ENCODE data around the gene WWC1.

WWC1 gene

GRCh38 chr5:168364151-168364661 lies 72.8 kb downstream of the WWC1 start:
- DNase-seq (ENCODE audit: low read depth in 2 of 2), result no peak

- DNase-seq (ENCODE audit: low read depth in 2 of 2), result no peak
Observed at GRCh38 chr5:168364750-168365550, 73.5 kb downstream of the WWC1 start.

GRCh38 chr5:168365581-168366081 lies 74.2 kb downstream of the WWC1 start:
- DNase-seq (ENCODE audit: low read depth in 2 of 2), result no peak

DNA sequence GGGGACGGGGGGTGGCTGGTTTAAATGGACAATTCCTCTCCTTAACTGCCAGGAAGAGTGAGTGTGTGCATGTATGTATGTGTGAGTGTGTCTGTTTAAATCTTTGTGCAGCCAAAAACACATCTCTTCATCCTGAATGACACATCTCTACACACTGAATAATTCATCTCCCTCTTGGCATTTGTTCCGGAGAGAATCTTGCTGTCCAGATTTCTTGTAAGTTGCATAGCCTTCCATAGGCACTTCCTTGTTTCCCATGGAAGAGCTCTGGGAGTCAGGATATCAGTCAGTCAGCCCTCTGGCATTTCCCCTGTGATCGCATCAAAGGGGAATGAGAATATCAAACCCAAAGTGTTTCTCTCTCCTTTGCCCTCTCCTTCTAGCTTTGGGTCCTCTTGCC lies 74.7 kb downstream of the WWC1 start:
- no peak for DNase-seq (ENCODE audit: low read depth in 2 of 2)

DNA sequence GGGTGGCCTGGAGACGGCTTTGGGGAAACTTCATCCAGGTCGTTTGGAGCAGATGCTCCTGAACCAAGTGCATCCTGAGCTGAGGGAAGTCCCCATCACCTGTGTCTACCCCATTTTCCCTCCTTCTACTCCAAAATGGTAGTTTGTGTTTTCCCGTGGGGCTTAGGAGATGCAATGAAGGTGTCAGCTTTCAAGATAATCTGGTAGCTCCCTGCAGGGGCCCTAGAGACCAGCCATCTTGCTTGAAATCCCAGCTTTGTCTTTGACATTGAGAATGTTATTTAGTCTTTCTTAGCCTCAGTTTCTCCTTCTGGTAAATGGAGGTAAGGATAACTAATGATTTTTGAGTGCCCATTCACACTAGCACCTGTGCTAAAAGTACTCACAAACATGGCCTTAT lies 77.4 kb downstream of the WWC1 start:
- no peak for DNase-seq (ENCODE audit: low read depth in 2 of 2)

DNA sequence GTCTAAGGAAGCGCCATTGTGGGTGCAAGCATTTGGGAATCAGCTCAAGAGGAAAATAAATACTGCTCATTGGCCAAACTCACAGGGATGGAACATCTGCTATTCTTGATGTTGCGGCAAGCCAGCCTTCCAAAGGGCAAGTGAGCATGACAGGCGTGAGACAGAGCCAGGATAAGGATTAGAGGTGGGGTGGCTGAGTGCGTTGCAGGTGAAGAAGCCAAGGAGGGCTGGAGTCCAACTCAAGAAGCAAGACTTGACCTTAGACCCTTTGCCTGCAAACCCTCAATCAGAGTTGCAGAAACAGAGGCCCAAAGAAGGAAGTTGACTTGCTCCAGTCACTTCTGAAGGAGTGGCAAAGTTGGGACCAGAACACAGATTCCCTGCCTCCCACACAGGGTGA lies 79.4 kb downstream of the WWC1 start:
- no peak for DNase-seq (ENCODE audit: low read depth in 2 of 2)

- DNase-seq (ENCODE audit: low read depth in 2 of 2), result no peak
Observed at GRCh38 chr5:168372356-168372946, 81.0 kb downstream of the WWC1 start.

DNA sequence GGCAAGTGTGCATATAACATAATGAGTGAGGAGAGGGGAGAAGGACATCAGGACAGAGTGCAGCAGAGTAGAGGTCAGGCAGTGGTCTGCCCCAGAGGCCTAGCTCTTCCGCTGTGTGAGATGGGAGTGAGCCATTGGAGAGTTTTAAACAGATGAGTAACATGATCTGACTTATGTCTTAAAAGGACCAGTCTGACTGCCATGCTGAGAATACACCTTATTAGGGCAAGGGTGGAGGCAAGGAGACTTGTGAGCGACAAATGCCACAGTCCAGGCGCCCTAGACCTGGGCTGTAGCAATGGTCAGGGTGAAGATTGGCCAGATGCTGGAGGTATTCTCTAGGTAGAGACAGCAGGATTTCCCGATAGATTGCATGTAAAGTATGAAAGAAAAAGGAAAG lies 83.1 kb downstream of the WWC1 start:
- DNase-seq (ENCODE audit: low read depth in 2 of 2), result no peak

DNA sequence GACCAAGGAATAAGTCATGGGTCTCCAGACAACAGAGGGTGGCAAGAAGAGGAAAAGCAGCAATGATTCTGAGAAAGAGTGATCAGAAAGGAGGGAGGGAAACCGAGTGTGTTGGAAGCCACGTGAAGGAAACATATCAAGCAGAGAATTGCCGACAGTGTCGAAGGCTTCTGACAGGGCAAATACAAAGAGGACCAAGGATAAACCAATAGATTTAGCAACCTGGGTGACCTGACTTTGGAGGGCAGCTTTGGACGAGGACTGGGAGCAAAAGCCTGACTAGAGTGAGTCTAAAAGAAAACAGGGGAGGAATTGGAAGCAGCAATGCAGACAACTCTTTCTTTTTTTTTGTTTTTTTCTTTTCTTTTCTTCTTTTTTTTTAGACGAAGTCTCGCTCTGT lies 83.8 kb downstream of the WWC1 start:
- DNase-seq (ENCODE audit: low read depth in 2 of 2), result no peak

- no peak for DNase-seq (ENCODE audit: low read depth in 2 of 2)
Observed at GRCh38 chr5:168377525-168377924, 86.1 kb downstream of the WWC1 start.

- no peak for DNase-seq (ENCODE audit: low read depth in 2 of 2)
Observed at GRCh38 chr5:168378741-168379140, 87.3 kb downstream of the WWC1 start.

- DNase-seq (ENCODE audit: low read depth in 2 of 2), result no peak
Observed at GRCh38 chr5:168382421-168382820, 91.0 kb downstream of the WWC1 start.

- no peak for DNase-seq (ENCODE audit: low read depth in 2 of 2)
Observed at GRCh38 chr5:168390491-168390890, 99.0 kb downstream of the WWC1 start.

GRCh38 chr5:168393773-168394172 lies 102.3 kb downstream of the WWC1 start:
- no peak for DNase-seq (ENCODE audit: low read depth in 2 of 2)

DNA sequence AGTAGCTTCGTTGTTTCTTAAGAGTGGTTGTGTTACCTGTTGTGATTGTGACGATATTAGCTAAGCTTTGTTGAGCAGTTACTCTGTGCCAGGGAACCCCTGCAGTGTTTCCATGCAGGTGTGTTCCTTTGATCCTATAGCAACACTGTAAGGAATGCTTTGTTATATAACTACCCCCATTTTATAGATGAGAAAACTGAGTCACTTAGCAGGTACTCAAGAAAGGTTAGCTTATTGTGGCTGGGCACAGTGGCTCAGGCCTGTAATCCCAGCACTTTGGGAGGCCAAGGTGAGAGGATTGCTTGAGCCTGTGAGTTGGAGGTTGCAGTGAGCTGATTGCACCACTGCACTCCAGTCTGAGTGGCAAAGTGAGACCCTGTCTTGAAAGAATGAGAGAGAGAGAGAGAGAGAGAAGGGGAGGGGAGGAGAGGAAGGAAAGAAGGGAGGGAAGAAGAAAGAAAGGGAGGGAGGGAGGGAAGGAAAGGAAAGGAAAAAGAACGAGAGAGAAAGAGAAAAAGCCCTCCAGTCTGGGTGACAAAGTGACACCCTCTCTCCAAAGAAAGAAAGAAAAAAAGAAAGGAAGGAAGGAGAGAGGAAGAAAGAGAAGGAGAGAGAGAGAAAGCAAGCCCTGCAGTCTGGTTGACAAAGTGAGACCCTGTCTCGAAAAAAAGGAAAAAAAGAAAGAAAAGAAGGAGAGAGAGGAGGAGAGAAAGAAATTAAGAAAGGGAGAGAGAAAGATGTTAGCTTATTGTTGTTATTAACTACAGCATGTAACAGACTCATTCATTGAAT lies 109.2 kb downstream of the WWC1 start:
- no peak for DNase-seq (ENCODE audit: low read depth in 2 of 2)

DNA sequence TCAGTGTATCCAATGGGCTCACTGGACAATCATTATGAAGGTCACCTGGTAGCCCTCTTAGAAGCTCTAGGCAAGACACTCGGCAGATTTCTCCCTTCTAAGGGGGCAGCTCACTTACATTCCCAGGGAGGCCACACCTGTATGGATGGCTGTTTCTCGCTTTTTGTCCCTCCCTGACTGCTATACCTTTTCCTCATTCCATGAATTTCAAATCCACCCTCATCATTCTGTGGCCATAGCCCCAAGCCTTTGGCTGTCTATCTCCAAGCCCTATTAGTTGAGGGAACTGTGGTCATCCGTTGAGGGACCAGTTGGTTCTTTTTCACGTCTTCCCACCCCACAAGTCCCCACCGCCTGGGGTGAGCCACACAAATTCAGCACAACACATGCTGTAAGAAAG lies 109.8 kb downstream of the WWC1 start:
- no peak for DNase-seq (ENCODE audit: low read depth in 2 of 2)

- DNase-seq (ENCODE audit: low read depth in 2 of 2), result no peak
Observed at GRCh38 chr5:168401880-168402279, 110.4 kb downstream of the WWC1 start.

GRCh38 chr5:168404365-168404764 lies 112.9 kb downstream of the WWC1 start:
- no peak for DNase-seq (ENCODE audit: low read depth in 2 of 2)

- DNase-seq (ENCODE audit: low read depth in 2 of 2), result no peak
Observed at GRCh38 chr5:168407211-168407610, 115.8 kb downstream of the WWC1 start.

DNA sequence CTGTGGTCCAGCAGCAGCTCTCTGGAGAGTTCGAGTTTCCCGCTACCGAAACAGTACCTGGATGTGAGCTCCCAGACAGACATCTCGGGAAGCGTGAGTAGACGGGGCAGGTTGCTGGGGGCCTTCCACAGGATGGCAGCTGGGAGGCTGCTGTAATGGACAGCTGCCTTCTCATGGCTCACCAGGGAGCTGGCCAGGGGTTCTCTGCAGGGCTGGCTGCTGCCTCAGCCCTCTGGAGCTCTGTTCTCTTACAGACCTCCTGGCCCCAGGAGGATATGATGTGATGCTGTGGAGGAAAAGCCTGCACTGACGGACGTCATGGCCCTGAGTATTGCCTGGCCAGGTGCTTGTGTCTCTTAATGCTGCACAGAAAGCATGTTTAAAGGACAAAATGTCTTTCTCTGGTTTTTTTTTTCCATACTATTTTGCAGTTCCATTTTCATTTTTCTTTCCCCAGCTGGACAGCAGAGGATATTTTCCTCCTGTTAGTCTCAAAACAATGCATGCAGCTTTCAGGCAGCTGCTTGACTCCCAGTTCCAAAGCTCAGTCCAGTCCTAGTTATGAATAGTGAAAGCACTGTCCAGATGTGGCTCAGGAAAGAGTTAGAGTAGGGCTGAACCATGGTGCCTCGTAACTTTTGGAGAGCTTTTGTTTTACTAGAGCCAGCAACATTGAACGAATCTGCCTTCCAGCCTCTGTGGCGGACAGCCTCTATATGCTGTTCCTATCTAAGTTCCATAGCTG lies 117.3 kb downstream of the WWC1 start:
- no peak for DNase-seq (ENCODE audit: low read depth in 2 of 2)

DNA sequence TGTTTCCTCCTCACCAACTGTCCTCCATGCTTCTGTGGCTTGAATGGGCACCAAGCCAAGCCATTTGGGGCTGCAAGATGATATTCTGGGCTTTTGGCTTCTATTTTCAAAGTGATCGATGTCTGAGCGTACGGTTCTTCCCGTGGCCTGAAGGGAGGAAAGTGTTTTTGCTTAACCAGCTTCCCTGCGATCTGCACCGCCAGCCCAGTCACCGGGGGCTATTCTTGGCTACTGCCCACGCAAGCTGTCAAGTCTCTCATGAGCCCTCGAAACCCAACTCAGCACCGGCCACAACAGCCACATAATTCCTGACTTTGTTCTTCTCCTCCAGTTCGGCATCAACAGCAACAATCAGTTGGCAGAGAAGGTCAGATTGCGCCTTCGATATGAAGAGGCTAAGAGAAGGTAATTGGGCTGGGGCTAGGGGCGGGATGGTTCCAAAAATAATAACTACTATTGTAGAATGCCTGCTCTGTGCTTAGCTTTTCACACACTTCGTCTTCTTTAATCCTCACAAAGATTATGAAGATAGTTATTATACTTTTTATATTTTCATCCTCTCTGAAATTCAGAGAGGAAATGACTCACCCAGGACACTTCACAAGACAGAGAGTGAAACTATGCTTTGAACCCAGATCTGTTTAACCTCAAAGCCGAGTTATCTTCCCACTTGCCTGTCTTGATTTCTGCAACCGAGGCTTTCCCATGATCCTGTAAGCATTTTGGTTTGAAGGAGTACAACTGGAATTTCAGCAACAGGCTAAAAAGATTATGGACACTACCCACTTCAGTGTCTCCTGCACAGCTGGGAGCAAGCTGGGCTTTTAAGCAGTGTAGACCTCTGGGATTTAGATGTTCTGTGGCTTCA lies 118.4 kb downstream of the WWC1 start:
- no peak for DNase-seq (ENCODE audit: low read depth in 2 of 2)

Data from stimulated activated CD8-positive, alpha-beta memory T cell treated with anti-CD3 and anti-CD28 coated beads, Interleukin-7, amount 100 ng/mL, for 4 hours (primary cell).